HG03565 (cell line): ENCODE data around the gene FUT9.

Experiments
- ATAC-seq: cut with Tn5 transposase; IDR thresholded peaks from one replicate; pipeline ENCODE4 v1.9.1; 2021; ENCODE audit warnings: mild to moderate bottlenecking, moderate library complexity; ENCODE audit not compliant: unreplicated experiment

Gene FUT9

DNA sequence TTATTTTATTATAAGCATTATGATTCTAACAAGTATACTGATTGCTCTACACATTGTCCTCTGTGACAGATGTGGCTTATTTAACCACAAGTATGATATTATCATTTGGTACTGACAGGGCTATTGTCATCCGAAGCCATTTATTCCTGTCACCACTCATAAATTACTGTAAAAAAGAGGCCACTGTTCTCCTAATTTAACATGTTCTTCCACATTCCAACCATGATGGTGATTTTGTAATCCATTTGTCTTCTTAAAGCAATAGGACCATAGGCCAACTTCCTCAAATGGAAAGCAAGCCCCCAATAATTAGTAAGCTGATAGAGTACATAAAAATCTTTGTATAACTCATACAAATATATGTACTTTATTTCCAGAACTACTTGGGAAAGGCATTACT lies 50.6 kb downstream of the FUT9 start:
- no peak for ATAC-seq

DNA sequence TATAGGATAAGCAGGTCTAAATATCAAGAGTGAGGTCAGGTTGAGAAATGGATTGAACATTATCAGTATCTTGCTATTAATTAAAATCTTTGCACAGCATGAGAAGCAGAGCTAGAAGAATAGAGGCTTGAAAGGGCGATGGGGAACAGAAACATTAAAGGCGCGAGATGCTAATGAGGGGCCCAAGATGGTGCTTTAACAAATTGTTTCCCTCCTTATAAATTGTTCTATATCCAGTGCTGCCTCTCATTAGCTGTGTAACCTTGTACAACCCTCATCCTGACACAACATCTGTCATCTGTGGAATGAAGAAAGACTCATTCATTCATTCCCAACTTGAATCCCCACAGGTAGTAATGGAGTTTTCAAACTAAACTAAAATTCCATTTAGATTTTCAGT lies 57.8 kb downstream of the FUT9 start:
- ATAC-seq = no peak

DNA sequence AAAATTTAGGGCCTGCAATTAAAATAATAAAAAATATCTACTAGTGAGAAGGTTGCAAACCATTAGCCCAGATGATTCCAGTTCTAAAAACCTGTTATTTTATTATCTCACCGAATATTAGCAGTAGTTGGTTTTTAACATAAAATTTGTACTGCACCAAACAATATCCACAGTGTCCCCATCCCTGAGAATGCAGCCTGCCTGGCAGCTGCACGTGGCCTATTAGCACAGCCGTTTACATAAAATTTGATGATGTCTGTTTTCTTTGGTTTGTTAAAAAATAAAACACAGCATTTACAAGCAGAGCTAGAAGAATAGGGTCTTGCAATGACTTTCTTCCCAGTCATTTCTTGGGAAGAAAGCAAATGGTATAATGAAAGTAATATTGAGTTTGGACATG lies 58.2 kb downstream of the FUT9 start:
- ATAC-seq = no peak

DNA sequence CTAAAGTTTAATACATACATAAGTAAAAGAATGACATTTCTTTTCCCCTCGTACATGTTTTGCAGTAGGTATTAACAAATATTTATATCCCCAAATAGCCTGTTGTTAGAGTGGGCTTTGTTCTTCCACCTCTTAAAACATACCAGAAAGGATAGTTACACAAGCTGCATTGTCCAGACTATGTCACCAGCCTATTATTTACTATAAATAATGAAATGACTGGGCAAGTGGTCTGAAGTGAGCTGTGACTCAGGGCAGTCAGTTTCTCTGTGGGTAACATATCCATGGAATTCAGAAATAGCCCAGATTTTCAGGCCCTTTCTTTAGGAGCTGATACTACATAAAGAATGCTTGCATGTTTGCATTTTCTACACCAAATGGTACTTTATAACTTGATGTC lies 60.1 kb downstream of the FUT9 start:
- ATAC-seq = no peak

DNA sequence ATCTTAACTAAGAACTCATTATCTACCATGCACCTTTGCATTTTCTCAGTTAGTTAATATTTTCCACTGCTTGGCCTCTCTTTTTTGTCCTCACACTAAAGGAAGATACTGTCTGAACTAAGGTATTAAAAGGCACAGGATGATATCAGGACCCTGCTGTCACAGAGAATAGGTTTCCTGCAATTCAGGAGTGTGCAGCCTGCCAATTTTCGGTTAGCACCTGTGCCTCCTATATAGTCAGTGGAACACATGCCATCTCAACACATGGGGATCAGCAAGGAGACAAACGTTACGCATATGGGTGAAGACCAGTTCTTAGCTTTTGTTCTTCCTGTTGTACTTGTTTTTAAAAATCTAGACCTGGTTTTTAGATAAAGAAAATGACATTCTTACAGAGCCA lies 71.0 kb downstream of the FUT9 start:
- ATAC-seq = no peak

DNA sequence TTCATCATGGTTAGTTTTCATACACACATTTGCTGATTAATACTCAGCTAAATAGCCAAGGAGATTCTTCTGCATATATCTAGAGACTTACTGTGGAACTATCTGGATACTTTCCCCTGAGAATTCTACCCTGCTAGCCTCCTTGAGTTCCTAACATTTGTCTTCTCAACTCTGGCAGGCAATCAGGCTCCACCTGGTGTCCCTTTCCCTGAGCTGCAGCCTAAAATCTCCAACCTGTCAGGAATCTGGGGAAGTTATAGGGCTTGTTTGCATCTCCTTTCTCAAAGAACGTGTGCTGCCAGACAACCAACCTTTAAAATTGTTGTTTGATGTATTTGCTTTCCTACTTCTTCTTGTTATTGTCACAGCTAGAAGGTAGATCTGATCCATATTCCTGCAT lies 73.4 kb downstream of the FUT9 start:
- no peak for ATAC-seq

DNA sequence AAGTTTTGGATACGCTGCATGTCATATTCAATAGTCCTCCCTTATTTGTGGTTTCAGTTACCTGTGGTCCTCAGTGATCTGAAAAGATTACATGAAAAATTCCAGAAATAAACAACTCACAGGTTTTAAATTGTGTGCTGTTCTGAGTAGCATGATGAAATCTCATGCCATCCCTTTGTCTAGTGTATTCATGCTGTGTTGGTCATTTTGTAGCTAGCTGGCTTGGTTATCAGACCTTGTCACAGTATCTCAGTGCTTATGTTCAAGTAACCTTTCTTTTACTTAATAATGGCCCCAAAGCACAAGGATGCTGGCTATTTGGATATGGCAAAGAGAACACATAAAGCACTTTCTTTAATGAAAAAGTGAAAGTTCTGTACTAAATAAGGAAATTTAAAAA lies 78.3 kb downstream of the FUT9 start:
- ATAC-seq = no peak

DNA sequence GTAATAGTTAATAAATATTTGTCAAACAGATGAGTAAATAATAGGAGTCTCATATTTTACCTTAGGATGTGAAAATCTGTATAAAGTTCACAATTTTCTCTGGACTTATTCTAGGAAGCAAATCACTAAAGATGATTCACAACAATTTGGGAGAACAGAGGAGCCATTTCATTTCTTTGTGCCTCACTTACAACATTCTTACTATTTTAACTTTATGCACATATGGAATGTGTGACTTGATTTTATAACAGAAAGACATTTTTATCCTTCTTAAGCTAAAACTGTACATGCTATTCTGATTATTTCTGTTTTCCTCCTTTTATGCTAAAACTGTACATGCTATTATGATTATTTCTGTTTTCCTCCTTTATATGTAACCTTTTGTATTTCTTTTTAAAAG lies 83.3 kb downstream of the FUT9 start:
- no peak for ATAC-seq

DNA sequence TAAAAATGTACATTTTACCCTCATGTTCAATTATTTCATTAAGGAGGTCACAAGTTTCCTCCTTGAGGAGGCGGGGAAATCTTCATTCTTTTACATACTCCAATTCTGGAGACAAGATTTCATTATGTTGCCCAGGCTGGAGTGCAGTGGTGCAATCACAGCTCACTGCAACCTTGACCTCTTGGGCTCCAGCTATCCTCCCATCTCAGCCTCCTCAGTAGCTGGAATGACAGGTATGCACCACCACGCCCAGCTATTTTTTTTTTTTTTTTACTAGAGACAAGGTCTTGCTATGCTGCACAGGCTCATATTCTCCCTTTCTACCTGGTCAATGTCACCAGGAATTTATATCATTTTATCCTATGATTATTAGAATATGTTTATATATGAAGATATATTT lies 85.8 kb downstream of the FUT9 start:
- ATAC-seq = no peak

DNA sequence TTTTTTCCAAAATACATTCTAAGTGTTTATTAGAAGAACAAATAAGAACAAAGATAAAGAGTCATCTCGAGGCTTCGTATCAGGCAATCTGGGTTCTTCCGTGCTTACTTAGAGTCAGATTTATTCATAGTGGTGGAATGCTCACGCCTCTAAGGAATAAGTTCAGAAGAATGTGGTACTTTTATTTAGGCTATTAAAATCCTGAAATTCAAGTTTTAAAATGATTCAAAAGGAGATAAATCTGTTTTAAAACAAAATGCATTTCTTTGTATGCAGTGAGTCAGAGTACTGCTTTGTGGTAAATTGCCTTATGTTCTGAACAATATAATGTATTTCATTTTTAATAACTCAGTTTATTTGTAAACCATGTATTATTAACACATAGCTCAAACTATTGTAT lies 89.1 kb downstream of the FUT9 start:
- no peak for ATAC-seq

DNA sequence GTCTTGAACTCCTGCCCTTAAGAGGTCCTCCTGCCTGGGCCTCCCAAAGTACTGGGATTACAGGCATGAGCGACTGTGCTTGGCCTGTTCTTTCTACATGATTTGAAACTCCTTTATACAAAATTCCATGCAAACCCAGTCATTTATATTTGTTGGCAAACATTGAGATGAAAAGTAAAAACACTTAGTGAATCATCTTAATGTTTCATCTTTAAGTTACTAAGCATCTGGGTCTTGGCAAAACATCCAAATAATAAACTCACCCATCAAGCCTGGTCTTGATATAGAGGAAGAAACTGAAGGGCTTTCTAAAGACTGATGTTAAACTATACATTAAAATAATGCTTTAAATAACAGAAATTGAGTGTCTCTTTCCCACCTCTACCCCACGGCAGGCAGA lies 95.1 kb downstream of the FUT9 start:
- no peak for ATAC-seq

DNA sequence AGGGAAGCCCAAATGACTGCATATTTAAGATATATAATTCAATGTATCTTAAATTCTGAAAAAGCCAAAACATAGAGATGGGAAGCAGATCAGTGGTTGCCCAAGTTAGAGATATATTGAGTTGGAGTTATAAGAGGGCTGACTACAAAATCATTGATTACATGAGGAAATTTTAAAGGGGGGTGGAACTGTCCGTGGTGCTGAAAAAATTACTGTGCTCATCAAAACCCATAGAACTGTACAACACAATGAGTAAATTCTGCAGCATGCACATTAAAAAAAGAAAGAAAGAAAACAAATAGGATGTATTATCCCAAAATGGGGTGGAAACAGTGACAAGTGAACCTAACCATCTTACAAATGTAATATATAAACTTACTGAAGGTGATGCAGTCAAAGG lies 100.9 kb downstream of the FUT9 start:
- ATAC-seq = no peak

DNA sequence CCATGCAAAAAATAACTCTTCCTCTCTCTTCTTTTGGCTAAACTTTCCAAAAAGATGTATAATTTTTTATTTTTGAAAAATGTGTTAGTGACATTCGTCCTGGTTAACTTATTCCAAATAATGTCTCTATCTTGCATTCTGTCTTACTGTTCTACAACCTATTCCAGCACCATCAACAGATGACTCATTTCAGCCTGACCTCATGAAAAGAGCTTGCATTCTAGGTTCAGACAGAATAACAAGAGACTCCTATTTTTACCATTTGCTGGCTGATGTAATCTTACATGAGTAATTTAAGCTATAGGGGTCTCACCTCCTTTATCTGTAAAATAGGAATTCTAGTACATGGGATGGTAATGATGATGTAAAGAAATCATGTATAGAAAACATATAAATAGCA lies 109.0 kb downstream of the FUT9 start:
- ATAC-seq = no peak

DNA sequence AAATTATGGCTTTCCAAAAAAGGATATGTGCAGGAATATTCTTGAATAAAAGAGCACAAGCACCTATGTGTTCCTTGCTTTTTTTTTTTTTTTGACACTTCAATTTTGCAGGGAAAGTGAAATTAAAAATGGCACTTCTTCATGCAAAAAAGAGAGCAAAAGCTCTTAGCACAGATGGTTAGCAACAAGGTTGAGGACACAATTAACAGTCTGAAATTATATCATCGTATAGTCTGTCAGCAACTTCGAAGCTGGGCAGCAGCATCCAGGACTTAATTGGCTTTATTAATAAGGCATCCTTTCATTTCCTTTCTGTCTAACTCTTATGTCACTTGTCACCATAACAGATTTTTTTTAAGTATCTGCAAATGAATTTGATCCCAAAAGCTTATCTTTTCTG lies 122.6 kb downstream of the FUT9 start:
- no peak for ATAC-seq

DNA sequence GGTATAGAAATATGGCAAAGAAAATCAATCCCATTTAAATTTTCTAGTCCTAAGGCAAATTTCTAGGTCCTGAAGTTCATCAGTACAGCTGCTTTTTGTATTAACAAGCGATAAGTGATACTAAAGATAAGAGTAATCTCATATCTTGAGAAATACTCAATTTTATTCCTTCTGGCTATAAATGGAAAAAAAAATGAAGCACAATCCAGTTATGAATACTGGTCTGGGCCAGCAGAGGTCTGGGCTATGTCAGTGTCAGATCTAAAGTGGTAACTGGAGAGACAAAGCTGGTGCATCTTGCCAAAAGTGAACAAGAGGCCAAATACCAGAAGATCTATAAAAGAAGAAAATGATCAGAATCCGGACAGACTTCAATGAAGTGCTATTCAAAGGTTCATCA lies 126.4 kb downstream of the FUT9 start:
- ATAC-seq = no peak

DNA sequence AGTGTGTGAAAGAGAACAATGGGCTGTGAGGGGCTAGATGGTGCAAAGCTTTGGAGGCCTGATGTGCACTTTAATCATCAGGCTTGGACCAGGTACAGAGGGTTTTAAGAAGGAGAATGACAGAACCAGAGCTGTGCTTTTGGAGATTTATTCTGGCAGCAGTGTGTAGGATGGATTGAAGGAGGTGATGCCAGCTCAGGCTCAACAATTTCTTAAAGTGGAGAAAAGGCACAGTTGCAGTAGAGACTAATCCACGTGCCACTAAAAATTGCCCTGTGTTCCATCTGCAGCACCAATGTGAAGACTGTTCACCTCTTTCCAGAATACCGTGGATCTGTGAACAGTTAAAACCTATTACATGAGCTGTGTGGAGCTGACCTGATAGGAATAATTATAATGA lies 134.7 kb downstream of the FUT9 start:
- ATAC-seq = no peak

DNA sequence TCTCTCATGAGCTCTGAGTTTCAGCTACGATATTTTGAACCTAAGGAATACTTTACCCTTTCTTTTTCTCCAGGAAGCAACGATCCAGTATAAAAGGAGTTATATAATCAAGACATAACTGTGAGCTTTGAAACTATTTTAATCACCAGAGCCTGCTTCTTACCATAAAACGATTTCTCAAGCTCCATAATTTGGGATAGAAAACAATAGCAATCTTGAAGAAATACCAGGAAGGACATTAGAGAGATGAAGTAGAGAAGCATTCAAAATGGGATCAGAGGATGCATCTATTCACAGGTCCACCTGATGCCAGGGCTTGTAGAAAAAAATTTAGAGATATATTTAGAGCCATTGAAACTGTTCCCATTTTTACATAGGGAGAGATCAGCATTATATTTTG lies 135.9 kb downstream of the FUT9 start:
- no peak for ATAC-seq

DNA sequence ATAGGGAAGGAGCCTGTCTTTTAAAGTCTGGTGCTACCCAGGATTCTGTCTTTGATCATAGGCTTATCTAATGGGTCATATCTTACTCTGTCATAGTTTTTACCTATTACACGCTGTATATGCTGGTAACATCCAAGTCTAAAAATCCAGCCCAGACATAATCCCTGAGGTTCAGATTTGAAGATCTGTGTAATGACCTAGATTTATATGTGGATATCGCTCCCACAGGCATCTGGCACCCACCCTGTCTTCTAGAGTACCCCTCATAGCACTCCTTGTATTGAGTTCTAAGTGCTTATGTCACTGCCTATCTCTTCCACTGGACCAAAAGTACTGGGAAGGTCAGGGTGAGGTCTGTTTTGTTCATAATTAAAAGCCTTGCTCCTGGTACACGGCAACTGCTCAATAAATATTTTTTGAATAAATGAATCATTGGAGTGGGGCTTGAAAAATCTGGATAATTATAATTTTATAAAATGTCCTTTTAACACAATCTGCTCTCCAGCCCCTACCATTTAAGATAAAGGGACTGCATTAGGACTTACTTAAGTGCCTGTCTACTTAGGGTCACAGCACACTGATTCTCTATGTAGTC lies 136.4 kb downstream of the FUT9 start:
- ATAC-seq = no peak

DNA sequence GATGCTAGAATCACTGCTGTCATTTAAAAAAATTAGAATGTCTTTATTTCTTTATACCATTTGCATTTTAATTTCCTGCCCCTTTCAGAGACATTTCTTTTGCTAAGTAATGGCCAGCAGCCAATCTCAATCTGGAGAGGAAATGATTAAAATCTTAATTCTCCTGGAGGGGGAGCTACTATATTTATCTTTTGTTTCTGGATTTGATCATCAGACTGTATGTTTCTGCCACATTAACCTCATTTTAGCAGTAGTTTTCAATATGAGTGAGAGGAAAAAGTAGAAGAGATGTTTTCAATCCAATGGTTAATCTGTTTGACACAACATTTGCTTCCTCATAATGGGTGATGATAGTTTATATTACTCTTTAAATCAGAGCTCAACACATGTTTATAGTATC lies 138.0 kb downstream of the FUT9 start:
- no peak for ATAC-seq

DNA sequence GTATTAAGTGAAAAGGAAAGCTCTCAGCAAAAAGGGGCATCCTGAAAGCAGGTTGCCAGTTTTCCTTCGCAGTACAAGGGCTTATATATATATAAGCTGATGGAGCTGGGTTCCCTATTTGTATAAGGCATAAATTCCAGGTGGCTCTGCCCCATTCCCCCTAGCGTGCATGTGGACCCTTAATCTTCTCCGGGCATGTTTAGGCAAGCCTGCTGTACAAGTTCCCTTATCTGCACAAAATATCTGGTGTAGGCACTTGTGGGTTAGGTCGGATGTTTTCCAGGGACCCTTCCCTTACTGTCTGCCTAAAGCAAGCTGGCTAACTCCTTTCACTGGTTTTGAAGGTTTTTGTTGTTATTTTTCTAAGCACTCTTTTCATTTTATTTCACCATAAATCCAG lies 140.7 kb downstream of the FUT9 start:
- ATAC-seq = no peak

DNA sequence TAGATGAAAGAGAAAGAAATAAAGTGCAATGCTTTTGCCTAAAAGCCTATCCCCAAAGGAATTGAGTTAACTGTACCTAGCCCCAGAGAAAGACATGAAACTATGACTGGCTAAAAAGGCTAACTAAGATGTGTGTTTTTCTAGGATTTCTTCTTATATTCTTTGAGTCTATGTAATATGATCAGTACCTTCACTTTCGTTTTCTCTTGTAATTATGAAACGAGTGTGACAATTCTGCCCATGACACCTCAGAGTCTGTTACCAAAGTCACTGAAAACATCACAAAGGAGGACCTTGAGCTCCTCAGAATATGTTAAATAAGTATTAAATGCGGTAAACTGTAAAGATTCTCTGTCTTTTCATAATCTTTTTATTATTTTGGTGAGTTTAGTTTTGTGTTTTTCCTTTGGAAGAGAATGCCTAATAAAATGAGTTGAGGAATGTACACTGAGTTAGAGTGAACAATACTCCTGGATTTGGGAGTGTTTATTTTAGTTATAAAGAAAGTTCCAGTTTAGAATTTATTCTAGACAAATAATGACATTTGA lies 141.3 kb downstream of the FUT9 start:
- peak; percentile 92 for ATAC-seq

DNA sequence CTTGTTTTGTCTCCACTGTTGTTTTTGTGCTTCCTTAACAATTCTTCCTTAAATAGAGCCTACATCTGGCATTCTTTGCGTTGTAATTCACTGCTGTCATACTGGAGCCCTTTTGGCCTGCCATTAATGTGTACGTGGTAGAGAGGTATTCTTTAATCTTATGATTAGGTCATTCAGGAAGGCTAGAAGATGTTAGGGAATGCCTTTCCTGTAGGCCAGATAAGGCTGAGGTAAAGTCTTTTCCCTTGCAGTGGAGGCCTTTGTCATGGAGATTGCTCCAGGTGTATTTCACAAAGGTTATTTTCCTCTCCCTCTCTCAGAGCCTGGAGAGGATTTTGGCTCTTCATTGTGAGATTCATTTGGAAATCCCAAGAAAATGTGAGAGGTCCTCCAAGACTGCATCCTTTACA lies 146.9 kb downstream of the FUT9 start:
- no peak for ATAC-seq

DNA sequence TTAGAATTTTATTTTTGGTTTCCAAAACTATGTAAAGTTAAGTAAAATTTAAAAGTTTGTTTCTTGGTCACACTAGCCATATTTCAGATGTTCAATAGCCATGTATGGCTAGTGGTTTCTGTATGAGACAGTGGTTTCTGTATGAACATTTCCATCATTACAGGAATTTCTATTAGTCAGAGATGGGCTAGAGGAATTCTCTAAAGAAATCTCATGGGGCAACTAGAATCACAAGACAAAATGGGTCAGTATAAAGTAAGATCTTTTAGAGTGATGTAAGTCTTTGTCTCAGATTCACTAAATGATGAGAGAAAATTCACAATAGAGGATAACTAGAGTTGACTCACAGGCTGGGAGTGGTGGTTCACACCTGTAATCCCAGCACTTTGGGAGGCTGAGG lies 149.0 kb downstream of the FUT9 start:
- peak; percentile 59 for ATAC-seq
